ENCODE results near the gene DLX6. TPM values are rescaled to one million over a fixed set of nuclear protein-coding genes. Genes with fewer than 3 reads are reported as not detected.

Gene DLX6
- total RNA-seq, 2 donors from 2014 or later = not detected

- Histone ChIP-seq H3K27me3 (replicated peaks; ENCODE audit: insufficient read depth) (peaks cover 34% of the 10 kb centered on the region), H3K27ac (peak overlapping the region in 1 of 2 donors; percentile 30), H3K4me3 (peak overlapping the region; percentile 0), H3K4me1 (ENCODE audit: control insufficient read depth in 1 of 2, low read depth in 2 of 2) (peaks cover 10 to 50% of the 10 kb centered on the region in 2 donors), H3K9me3 (no peaks in the 10 kb centered on the region), H3K36me3 (no peaks in the 10 kb centered on the region)
- no peak for DNase-seq (ENCODE audit: low spot score)
- TF ChIP-seq CTCF (IDR thresholded peaks at IDR 0.05) = no peak
- ATAC-seq (ENCODE audit: insufficient number of reproducible peaks, low FRiP score, low read depth) = no peak
Measured at GRCh38 chr7:97021747-97022490, 16.6 kb downstream of the DLX6 start.

- DNase-seq (ENCODE audit: low spot score) (no peak), ATAC-seq (ENCODE audit: insufficient number of reproducible peaks, low FRiP score, low read depth) (no peak)
- Histone ChIP-seq H3K36me3 (no peaks in the 10 kb centered on the region), H3K27ac (peak overlapping the region in 1 of 2 donors; percentile 2), H3K4me3 (no peak overlapping the region), H3K4me1 (ENCODE audit: control insufficient read depth in 1 of 2, low read depth in 2 of 2) (peaks cover 10 to 49% of the 10 kb centered on the region in 2 donors), H3K27me3 (replicated peaks; ENCODE audit: insufficient read depth) (peaks cover 31% of the 10 kb centered on the region), H3K9me3 (no peaks in the 10 kb centered on the region)
- TF ChIP-seq CTCF (IDR thresholded peaks at IDR 0.05) = no peak
Measured at GRCh38 chr7:97022491-97023306, 17.3 kb downstream of the DLX6 start.

DNA sequence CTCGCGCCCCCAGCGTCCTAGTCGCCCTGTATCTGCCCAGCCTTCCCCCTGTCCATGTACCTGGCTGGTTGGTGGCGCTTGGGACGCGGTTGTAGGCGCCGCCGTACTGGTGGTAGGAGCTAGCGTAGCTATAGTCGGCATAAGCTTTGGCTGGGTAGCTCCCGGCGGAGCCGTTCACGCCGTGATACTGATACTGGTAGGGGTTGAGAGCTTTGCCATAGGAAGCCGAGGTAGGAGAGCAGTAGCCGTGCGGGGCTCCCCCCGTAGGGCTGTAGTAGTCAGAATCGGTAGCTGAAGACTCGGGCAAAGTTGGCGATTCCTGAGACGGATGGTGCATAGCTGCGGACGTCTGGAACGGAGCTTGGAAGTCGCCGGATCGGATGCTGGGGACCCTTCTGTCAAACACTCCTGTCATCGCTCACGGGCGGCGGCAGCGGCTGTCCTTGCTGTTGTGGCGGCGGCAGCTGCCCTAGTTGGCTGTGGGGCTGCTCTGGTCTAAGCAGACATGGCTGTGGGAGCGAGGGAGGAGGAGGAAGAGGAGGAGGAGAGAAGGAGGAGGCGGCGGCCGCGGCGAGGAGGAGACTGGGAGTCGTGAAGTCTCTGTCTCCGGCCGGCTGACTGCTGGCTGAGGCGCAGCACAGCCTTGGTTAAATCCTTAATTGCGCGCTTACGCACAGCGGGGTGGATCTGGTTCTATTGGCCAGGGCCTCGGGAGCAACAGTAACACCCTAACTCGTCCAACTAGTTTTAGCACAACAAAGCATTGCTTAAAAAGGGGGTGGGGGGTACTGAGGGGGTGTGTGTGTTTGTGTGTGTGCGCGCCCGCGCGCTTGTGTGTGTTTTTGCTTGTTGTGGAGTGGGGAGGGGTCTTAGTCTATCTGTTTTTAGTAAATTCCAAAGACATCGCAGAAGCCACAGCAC lies 19.1 kb downstream of the DLX6 start, which contains the start of gene DLX5:
TSS of gene DLX5 (minus strand) at position 623 of the 921 bp plus-strand sequence. CDS start at position 415, 208 bp downstream.
- ATAC-seq (ENCODE audit: insufficient number of reproducible peaks, low FRiP score, low read depth) (no peak), DNase-seq (ENCODE audit: low spot score) (no peak)
- no peaks in the 10 kb centered on the region for H3K9me3 ChIP-seq
- no peak for TF ChIP-seq CTCF (IDR thresholded peaks at IDR 0.05)
- peaks cover 22% of the 10 kb centered on the region for H3K27me3 ChIP-seq (replicated peaks; ENCODE audit: insufficient read depth)
- H3K27ac ChIP-seq = no peak within 1 kb of the TSS
- H3K36me3 ChIP-seq = no peaks in the 10 kb centered on the region
- H3K4me3 ChIP-seq = peak within 1 kb of the TSS; percentile 56
- peaks cover 10 to 41% of the 10 kb centered on the region in 2 donors for H3K4me1 ChIP-seq (ENCODE audit: control insufficient read depth in 1 of 2, low read depth in 2 of 2)

DNA sequence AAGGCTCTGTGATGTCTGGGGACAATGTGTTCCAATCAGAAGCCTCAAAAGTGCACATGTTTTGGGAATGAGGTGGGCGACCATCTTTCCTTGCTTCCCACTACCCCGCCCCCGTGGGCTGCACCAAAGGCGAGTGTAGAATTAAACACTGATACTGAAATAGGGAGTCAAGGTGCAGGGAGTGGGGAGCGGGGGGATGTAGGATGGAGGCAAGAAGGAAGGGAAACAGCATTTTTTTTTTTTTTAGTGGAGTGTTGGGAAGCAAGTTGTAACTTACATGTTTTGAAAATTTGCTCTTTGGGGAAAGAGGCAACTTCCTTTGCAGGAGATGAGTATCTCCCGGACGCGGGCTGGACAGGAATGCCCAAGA lies 19.8 kb downstream of the DLX6 start:
- H3K4me3 ChIP-seq = peak overlapping the region; percentile 56
- H3K27me3 ChIP-seq (replicated peaks; ENCODE audit: insufficient read depth) = peaks cover 18% of the 10 kb centered on the region
- H3K9me3 ChIP-seq = no peaks in the 10 kb centered on the region
- TF ChIP-seq CTCF (IDR thresholded peaks at IDR 0.05) = no peak
- ATAC-seq (ENCODE audit: insufficient number of reproducible peaks, low FRiP score, low read depth) (no peak), DNase-seq (ENCODE audit: low spot score) (no peak)
- H3K27ac ChIP-seq = no peak overlapping the region
- no peaks in the 10 kb centered on the region for H3K36me3 ChIP-seq
- H3K4me1 ChIP-seq (ENCODE audit: control insufficient read depth in 1 of 2, low read depth in 2 of 2) = peaks cover 10 to 41% of the 10 kb centered on the region in 2 donors

Measured in thoracic aorta (tissue), 2 donors.